Cortex of kidney (tissue), 1 donor: Measurements from ENCODE around the gene TCF12.

ENCODE experiments used
- DNase-seq: peaks from one replicate; lab custom pipeline; 2025; lab: John Stamatoyannopoulos, UW

The TCF12 gene

GRCh38 chr15:57017024-57017423 is 98.6 kb downstream of the TCF12 start:
- DNase-seq = no peak

GRCh38 chr15:57018151-57018550 is 99.7 kb downstream of the TCF12 start:
- DNase-seq = no peak

GRCh38 chr15:57019496-57020160 is 101.2 kb downstream of the TCF12 start:
- DNase-seq = no peak

- no peak for DNase-seq
Observed at GRCh38 chr15:57025264-57025926, 107.0 kb downstream of the TCF12 start.

- DNase-seq = no peak
Observed at GRCh38 chr15:57026016-57026592, 107.7 kb downstream of the TCF12 start.

- DNase-seq = no peak
Observed at GRCh38 chr15:57027596-57027995, 109.2 kb downstream of the TCF12 start.

- no peak for DNase-seq
Observed at GRCh38 chr15:57028176-57028575, 109.7 kb downstream of the TCF12 start.

GRCh38 chr15:57030011-57030410 is 111.6 kb downstream of the TCF12 start:
- no peak for DNase-seq

GRCh38 chr15:57031082-57031481 is 112.6 kb downstream of the TCF12 start:
- DNase-seq = no peak

- no peak for DNase-seq
Observed at GRCh38 chr15:57031605-57032004, 113.2 kb downstream of the TCF12 start.

GRCh38 chr15:57032338-57032737 is 113.9 kb downstream of the TCF12 start:
- DNase-seq = no peak

- DNase-seq = no peak
Observed at GRCh38 chr15:57033715-57034439, 115.4 kb downstream of the TCF12 start.

GRCh38 chr15:57034613-57035012 is 116.2 kb downstream of the TCF12 start:
- no peak for DNase-seq

GRCh38 chr15:57035664-57036063 is 117.2 kb downstream of the TCF12 start:
- DNase-seq = no peak

GRCh38 chr15:57036352-57036751 is 117.9 kb downstream of the TCF12 start:
- DNase-seq = no peak

GRCh38 chr15:57037548-57037947 is 119.1 kb downstream of the TCF12 start:
- no peak for DNase-seq

- no peak for DNase-seq
Observed at GRCh38 chr15:57038040-57038439, 119.6 kb downstream of the TCF12 start.

- no peak for DNase-seq
Observed at GRCh38 chr15:57038496-57038895, 120.1 kb downstream of the TCF12 start.

- no peak for DNase-seq
Observed at GRCh38 chr15:57041416-57041815, 123.0 kb downstream of the TCF12 start.

GRCh38 chr15:57044072-57044702 is 125.7 kb downstream of the TCF12 start:
- DNase-seq = no peak

- no peak for DNase-seq
Observed at GRCh38 chr15:57044970-57045369, 126.5 kb downstream of the TCF12 start.

- no peak for DNase-seq
Observed at GRCh38 chr15:57045741-57046382, 127.4 kb downstream of the TCF12 start.
